Astrocyte (in vitro differentiated cells and primary cell): Measurements from ENCODE around the gene ZDHHC11B. TPM values are rescaled to one million over a fixed set of nuclear protein-coding genes. Genes with fewer than 3 reads are reported as not detected.

ENCODE experiments used
- DNase-seq: peaks from one replicate; pipeline ENCODE4 v3.0.0-alpha.2; 2010; ENCODE audit warnings: low read depth
- FAIRE-seq: peaks from 2 replicates; lab custom pipeline; 2011; peaks lifted over from hg19 to GRCh38; lab: Jason Lieb, UNC
- H2AFZ ChIP-seq: 2 replicates; pipeline ENCODE4 v1.6.0; 2012; ENCODE audit warnings: low read depth, low read length, inconsistent platforms
- H3K27ac ChIP-seq: 2 replicates; pipeline ENCODE4 v1.5.1; 2011; ENCODE audit warnings: low read depth, low read length, inconsistent platforms
- H3K27me3 ChIP-seq: 2 replicates; pipeline ENCODE4 v1.6.0; 2011; ENCODE audit warnings: low read length, inconsistent platforms; ENCODE audit not compliant: insufficient read depth
- H3K36me3 ChIP-seq: 2 replicates; pipeline ENCODE4 v1.5.1; 2011; ENCODE audit warnings: low read length, inconsistent platforms; ENCODE audit not compliant: insufficient read depth
- H3K4me1 ChIP-seq: 2 replicates; pipeline ENCODE4 v1.5.1; 2011; ENCODE audit warnings: low read length, inconsistent platforms; ENCODE audit not compliant: insufficient read depth
- H3K4me2 ChIP-seq: 2 replicates; pipeline ENCODE4 v1.6.0; 2012; ENCODE audit warnings: low read length, inconsistent platforms
- H3K4me3 ChIP-seq: 2 replicates; pipeline ENCODE4 v1.5.1; 2011; ENCODE audit warnings: low read depth, mild to moderate bottlenecking, low read length, inconsistent platforms; ENCODE audit not compliant: insufficient read depth
- H3K79me2 ChIP-seq: 2 replicates; pipeline ENCODE4 v1.6.0; 2012; ENCODE audit warnings: mild to moderate bottlenecking, low read length, inconsistent platforms; ENCODE audit not compliant: insufficient read depth
- H3K9ac ChIP-seq: 2 replicates; pipeline ENCODE4 v1.6.0; 2012; ENCODE audit warnings: mild to moderate bottlenecking, low read length, inconsistent platforms
- H3K9me3 ChIP-seq: 2 replicates; pipeline ENCODE4 v1.5.1; 2012; ENCODE audit warnings: low read depth, mild to moderate bottlenecking, low read length, inconsistent platforms; ENCODE audit not compliant: insufficient read depth
- H4K20me1 ChIP-seq: 2 replicates; pipeline ENCODE4 v1.6.0; 2012; ENCODE audit warnings: low read length, inconsistent platforms; ENCODE audit not compliant: insufficient read depth
- H3K27ac Mint-ChIP-seq: one replicate; pipeline ENCODE4 v1.8.0; 2021; ENCODE audit warnings: mild to moderate bottlenecking, mixed read lengths; ENCODE audit not compliant: unreplicated experiment
- H3K27me3 Mint-ChIP-seq: one replicate; pipeline ENCODE4 v1.8.0; 2021; ENCODE audit warnings: low read depth, mixed read lengths; ENCODE audit not compliant: unreplicated experiment
- H3K36me3 Mint-ChIP-seq: one replicate; pipeline ENCODE4 v1.8.0; 2021; ENCODE audit warnings: low read depth, mixed read lengths; ENCODE audit not compliant: unreplicated experiment
- H3K4me1 Mint-ChIP-seq: one replicate; pipeline ENCODE4 v1.8.0; 2021; ENCODE audit warnings: low read depth, mixed read lengths; ENCODE audit not compliant: unreplicated experiment
- H3K4me3 Mint-ChIP-seq: one replicate; pipeline ENCODE4 v1.8.0; 2021; ENCODE audit warnings: mild to moderate bottlenecking, moderate library complexity, mixed read lengths; ENCODE audit not compliant: unreplicated experiment
- H3K9me3 Mint-ChIP-seq: one replicate; pipeline ENCODE4 v1.8.0; 2021; ENCODE audit warnings: mild to moderate bottlenecking, mixed read lengths; ENCODE audit not compliant: unreplicated experiment
- EZH2 ChIP-seq: IDR thresholded peaks from 2 replicates; pipeline ENCODE4 v1.6.1; 2012; ENCODE audit warnings: mild to moderate bottlenecking, low read length, inconsistent platforms; ENCODE audit not compliant: insufficient read depth
- total RNA-seq: library from RNA; stranded (reverse); gene quantifications from 2 replicates; pipeline ENCODE4 v1.2.1, GENCODE V29; 2021
- TF ChIP-seq, protein P1 (sequence below): IDR thresholded peaks from 2 replicates; pipeline ENCODE4 v1.5.1; 2011; ENCODE audit warnings: low read depth, mild to moderate bottlenecking, inconsistent platforms, low read length, moderate library complexity; ENCODE audit not compliant: insufficient read depth

ZDHHC11B gene
- total RNA-seq, 1 donor from 2014 or later, result 0.23 TPM

DNA sequence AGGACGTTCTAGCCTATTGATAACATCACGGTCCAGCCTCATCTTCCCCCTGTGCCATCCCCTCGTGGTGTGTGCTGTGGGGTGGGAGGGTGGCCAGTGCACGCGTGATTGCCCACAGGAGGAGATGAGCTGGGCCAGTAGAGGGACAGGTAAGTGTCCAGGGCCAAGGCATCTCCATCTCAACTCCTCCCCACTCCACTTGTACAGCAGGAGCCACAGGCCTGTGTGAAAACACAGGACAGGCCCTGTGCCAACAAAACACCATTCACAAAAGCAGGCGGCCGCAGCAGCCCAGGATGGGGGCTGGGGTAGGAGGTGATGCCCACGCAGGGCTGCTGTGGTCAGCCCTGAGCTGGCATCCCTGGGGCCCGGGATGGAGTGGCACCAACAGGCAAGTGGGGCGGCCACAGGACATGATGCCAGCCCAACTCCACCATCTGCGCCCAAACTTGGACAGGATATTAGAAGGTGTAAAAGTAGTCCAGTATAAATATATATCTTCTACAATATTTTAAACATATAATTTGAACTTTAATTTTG is 124.0 kb downstream of the ZDHHC11B start:
- no peak overlapping the region for H3K27ac ChIP-seq
- no peaks in the 10 kb centered on the region for H3K36me3 ChIP-seq
- no peaks in the 10 kb centered on the region for H3K79me2 ChIP-seq
- DNase-seq (no peak), FAIRE-seq (no peak)
- peaks cover 9% of the 10 kb centered on the region for H3K36me3 Mint-ChIP-seq
- no peak overlapping the region for H3K4me3 ChIP-seq
- peaks cover 2% of the 10 kb centered on the region for H3K9me3 ChIP-seq
- no peaks in the 10 kb centered on the region for H3K27me3 ChIP-seq
- no peaks in the 10 kb centered on the region for H3K9me3 Mint-ChIP-seq
- no peaks in the 10 kb centered on the region for H4K20me1 ChIP-seq
- no peak overlapping the region for H3K27ac Mint-ChIP-seq
- H3K9ac ChIP-seq, result no peak overlapping the region
- no peak overlapping the region for H3K4me2 ChIP-seq
- no peaks in the 10 kb centered on the region for H3K27me3 Mint-ChIP-seq
- no peak overlapping the region for H2AFZ ChIP-seq
- H3K4me3 Mint-ChIP-seq, result no peak overlapping the region
- TF ChIP-seq, protein P1, sequence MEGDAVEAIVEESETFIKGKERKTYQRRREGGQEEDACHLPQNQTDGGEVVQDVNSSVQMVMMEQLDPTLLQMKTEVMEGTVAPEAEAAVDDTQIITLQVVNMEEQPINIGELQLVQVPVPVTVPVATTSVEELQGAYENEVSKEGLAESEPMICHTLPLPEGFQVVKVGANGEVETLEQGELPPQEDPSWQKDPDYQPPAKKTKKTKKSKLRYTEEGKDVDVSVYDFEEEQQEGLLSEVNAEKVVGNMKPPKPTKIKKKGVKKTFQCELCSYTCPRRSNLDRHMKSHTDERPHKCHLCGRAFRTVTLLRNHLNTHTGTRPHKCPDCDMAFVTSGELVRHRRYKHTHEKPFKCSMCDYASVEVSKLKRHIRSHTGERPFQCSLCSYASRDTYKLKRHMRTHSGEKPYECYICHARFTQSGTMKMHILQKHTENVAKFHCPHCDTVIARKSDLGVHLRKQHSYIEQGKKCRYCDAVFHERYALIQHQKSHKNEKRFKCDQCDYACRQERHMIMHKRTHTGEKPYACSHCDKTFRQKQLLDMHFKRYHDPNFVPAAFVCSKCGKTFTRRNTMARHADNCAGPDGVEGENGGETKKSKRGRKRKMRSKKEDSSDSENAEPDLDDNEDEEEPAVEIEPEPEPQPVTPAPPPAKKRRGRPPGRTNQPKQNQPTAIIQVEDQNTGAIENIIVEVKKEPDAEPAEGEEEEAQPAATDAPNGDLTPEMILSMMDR, result no peak
- no peak for TF ChIP-seq EZH2
- H3K4me1 ChIP-seq, result peaks cover 11% of the 10 kb centered on the region
- peaks cover 14% of the 10 kb centered on the region for H3K4me1 Mint-ChIP-seq

Other genes with a start within 250 kb of the ZDHHC11B start
- 7.0 and 7.5 TPM in 2 replicates for gene CEP72, start 172.4 kb downstream of the ZDHHC11B start, total RNA-seq
- gene TPPP, start 91.4 kb downstream of the ZDHHC11B start, total RNA-seq, result 1.9 and 2.2 TPM in 2 replicates
- 10.3 and 15.9 TPM in 2 replicates for gene ZDHHC11, start 66.3 kb upstream of the ZDHHC11B start, total RNA-seq
- 36.7 and 43.7 TPM in 2 replicates for gene BRD9, start 108.1 kb upstream of the ZDHHC11B start, total RNA-seq
- gene TRIP13, start 108.2 kb upstream of the ZDHHC11B start, total RNA-seq, result 7.3 and 8.5 TPM in 2 replicates
- gene NKD2, start 224.1 kb upstream of the ZDHHC11B start, total RNA-seq, result 0.41 and 0.48 TPM in 2 replicates